SJSA1 (cell line): ENCODE data around the gene CORT. TPM values are rescaled to one million over a fixed set of nuclear protein-coding genes. Genes with fewer than 3 reads are reported as not detected.

Experiments
- DNase-seq, 2 experiments: peaks; one replicate each; pipeline ENCODE4 v3.0.0-alpha.2; 2015 to 2020; ENCODE audit warnings: low spot score in 2 of 2, low read depth in 1 of 2
- H3K27ac ChIP-seq: fragments of 250-450 bp; sonication (Bioruptor Pico); 2 replicates; pipeline ENCODE4 v1.5.1; 2020; ENCODE audit warnings: mild to moderate bottlenecking, moderate library complexity
- H3K27me3 ChIP-seq: fragments of 250-450 bp; sonication (Bioruptor Pico); replicated peaks from 2 replicates; pipeline ENCODE4 v1.5.1; 2020; ENCODE audit warnings: mild to moderate bottlenecking, moderate library complexity
- H3K36me3 ChIP-seq: fragments of 250-450 bp; sonication (Bioruptor Pico); 2 replicates; pipeline ENCODE4 v1.5.1; 2020; ENCODE audit warnings: mild to moderate bottlenecking
- H3K4me1 ChIP-seq: fragments of 250-450 bp; sonication (Bioruptor Pico); replicated peaks from 2 replicates; pipeline ENCODE4 v1.6.1; 2021; ENCODE audit warnings: mild to moderate bottlenecking
- H3K4me3 ChIP-seq: fragments of 250-450 bp; sonication (Bioruptor Pico); 2 replicates; pipeline ENCODE4 v1.5.1; 2020; ENCODE audit warnings: mild to moderate bottlenecking
- H3K9me3 ChIP-seq: fragments of 250-450 bp; sonication (Bioruptor Pico); replicated peaks from 2 replicates; pipeline ENCODE4 v1.5.1; 2020; ENCODE audit warnings: mild to moderate bottlenecking
- total RNA-seq: library from RNA; depleted of rRNA; stranded (reverse); fragments of >200 nt; shearing (Covaris generic); gene quantifications from 2 replicates; pipeline ENCODE4 v1.2.3, GENCODE V29; 2014; rRNA removed

Gene CORT
- total RNA-seq, 1 experiment from 2014 or later, result not detected

DNA sequence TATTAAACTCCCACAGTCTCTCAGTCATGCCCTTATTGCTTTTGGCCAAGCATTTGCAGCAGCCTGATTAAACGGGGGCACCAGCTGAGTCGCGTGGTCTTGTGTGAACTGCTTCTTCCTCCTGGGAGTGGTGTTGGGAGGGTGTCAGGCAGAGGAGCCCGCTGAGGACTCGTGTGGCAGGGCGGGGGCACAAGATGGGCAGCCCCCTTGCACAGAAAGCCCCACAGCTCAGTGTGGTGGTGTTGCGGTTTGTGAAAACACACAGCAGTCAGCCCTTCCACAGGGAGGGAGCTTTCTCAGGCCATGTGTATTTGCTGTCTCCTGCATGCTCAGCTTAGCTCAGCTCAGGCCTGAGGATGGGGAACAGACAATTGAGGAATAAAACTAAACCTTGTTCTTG, 47.3 kb downstream of the CORT start:
- no peak for DNase-seq
- Histone ChIP-seq H3K4me3 (no peak overlapping the region), H3K27ac (no peak overlapping the region), H3K9me3 (no peaks in the 10 kb centered on the region), H3K4me1 (peaks cover 5% of the 10 kb centered on the region), H3K27me3 (no peaks in the 10 kb centered on the region), H3K36me3 (peaks cover 21% of the 10 kb centered on the region)

DNA sequence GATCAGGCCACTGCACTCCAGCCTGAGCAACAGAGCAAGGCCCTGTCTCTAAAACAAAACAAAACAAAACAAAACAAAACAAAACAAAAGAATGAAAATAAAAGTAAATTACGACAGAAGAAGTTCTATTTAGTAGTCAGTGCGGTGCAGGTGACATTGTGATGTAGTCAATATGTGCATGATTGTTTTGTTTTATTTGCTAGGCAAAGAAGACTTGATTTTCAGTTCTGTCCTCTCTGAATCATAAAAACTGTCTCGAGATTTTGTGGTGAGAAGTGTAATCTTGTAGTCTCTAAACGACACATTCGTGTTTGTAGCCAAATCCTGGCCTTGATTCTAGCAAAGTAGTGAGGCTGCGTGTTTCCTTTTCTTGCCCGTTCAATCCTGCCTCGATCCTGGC, 48.4 kb downstream of the CORT start:
- no peak for DNase-seq
- Histone ChIP-seq H3K27ac (no peak overlapping the region), H3K4me1 (peaks cover 5% of the 10 kb centered on the region), H3K4me3 (no peak overlapping the region), H3K36me3 (peaks cover 21% of the 10 kb centered on the region), H3K9me3 (no peaks in the 10 kb centered on the region), H3K27me3 (no peaks in the 10 kb centered on the region)

Other genes with a start within 250 kb of the CORT start
- gene KIF1B, start 239.5 kb upstream of the CORT start, total RNA-seq, result 26.8 and 33.3 TPM in 2 replicates
- gene PGD, start 51.0 kb upstream of the CORT start, total RNA-seq, result 44.6 and 55.6 TPM in 2 replicates
- gene CENPS, start 19.6 kb upstream of the CORT start, total RNA-seq, result 4.9 and 14.6 TPM in 2 replicates
- gene DFFA, start 22.5 kb downstream of the CORT start, total RNA-seq, result 40.6 and 45.7 TPM in 2 replicates
- gene PEX14, start 24.9 kb downstream of the CORT start, total RNA-seq, result 13.8 and 14.0 TPM in 2 replicates